ENCODE measurements around the gene NR5A2. TPM values are rescaled to one million over a fixed set of nuclear protein-coding genes. Genes with fewer than 3 reads are reported as not detected.

Gene NR5A2
- total and polyA plus RNA-seq, 10 of the 15 experiments (the other 5 are each of a cell fraction or from before 2014, with no cell fraction given) = 0.02 to 0.60 (median 0.15) TPM; not detected in 1

GRCh38 chr1:200062143-200062542 is 34.6 kb downstream of the NR5A2 start:
- RAD21 ChIA-PET (ENCODE audit: unreplicated experiment) = no interaction called here

DNA sequence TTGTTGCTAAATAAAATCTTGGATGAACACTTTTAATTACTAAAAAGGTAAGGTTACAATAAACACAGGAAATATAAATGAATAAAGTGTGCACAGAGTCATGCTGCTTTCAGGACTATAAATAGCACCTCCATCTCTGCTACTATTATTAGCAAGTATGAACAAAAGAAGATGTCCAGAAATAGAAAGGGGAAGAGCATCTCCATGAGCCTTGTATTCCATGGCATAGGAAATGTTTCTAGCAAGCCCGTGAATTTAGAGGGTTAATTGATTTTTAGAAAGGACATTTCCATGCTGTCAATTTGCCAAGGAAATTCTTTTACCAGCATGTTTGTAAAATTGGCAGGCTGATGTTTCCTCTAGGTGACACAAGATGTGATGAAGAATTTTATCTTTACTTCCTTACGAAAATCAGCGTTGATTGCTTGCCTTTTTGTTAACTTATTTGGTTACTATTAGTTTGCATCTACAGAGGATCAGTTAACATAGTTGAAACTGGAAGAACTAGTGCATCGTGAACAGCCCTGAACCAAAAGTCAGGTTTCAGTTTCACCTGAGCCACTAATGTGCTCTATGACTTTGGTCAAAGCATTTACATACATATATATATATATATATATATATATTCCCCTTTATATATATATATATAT is 45.3 kb downstream of the NR5A2 start:
- SMC1A ChIA-PET (ENCODE audit: uncharacterized antibody, unreplicated experiment) = interaction anchor here (1.3 kb wide), 1 partner anchor 25 kb away, joined by 3 read pairs; no protein-coding TSS in a partner anchor
- POLR2A ChIA-PET = no interaction called here
- TF ChIP-seq RELA (IDR thresholded peaks at IDR 0.05; ENCODE audit: borderline replicate concordance, partially characterized antibody) = no peak
- no peak for TF ChIP-seq MEF2A (IDR thresholded peaks at IDR 0.05; ENCODE audit: insufficient read depth, low read depth, low read length)
- TF ChIP-seq, protein P1, sequence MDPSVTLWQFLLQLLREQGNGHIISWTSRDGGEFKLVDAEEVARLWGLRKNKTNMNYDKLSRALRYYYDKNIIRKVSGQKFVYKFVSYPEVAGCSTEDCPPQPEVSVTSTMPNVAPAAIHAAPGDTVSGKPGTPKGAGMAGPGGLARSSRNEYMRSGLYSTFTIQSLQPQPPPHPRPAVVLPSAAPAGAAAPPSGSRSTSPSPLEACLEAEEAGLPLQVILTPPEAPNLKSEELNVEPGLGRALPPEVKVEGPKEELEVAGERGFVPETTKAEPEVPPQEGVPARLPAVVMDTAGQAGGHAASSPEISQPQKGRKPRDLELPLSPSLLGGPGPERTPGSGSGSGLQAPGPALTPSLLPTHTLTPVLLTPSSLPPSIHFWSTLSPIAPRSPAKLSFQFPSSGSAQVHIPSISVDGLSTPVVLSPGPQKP (IDR thresholded peaks at IDR 0.05; ENCODE audit: low read depth, low read length) = no peak
- no peak for TF ChIP-seq SMC3 (IDR thresholded peaks at IDR 0.05; ENCODE audit: borderline replicate concordance, low read length)
- no peak for TF ChIP-seq NRF1 (conservative IDR thresholded peaks at IDR 0.05; ENCODE audit: low read depth, low read length)
- TF ChIP-seq CEBPB (IDR thresholded peaks at IDR 0.05; ENCODE audit: borderline replicate concordance in 1 of 2, low read depth in 2 of 2, low read length in 2 of 2) = no peak
- TF ChIP-seq MEF2B (IDR thresholded peaks at IDR 0.05; ENCODE audit: partially characterized antibody, poor library complexity, severe bottlenecking) = peak; percentile 24
- peak; percentile 67 for TF ChIP-seq ZNF24 (IDR thresholded peaks at IDR 0.05)
- no peak for TF ChIP-seq PAX8 (IDR thresholded peaks at IDR 0.05)
- no peak for TF ChIP-seq WRNIP1 (IDR thresholded peaks at IDR 0.05; ENCODE audit: borderline replicate concordance, low read depth, low read length)
- Histone ChIP-seq H3K9me3 (replicated peaks; ENCODE audit: control insufficient read depth, insufficient read depth, low read length) (no peaks in the 10 kb centered on the region), H3K4me2 (ENCODE audit: control insufficient read depth, insufficient read depth) (peak overlapping the region; percentile 60), H3K36me3 (ENCODE audit: control insufficient read depth in 2 of 2, insufficient read depth in 2 of 2, low read length in 1 of 2) (no peaks in the 10 kb centered on the region), H3K27ac (ENCODE audit: control insufficient read depth, insufficient read depth) (no peak overlapping the region), H2AFZ (ENCODE audit: control insufficient read depth, low read depth, low read length) (no peak overlapping the region), H3K27me3 (replicated peaks in 1 of 2; ENCODE audit: control insufficient read depth in 2 of 2, insufficient read depth in 2 of 2, low read length in 1 of 2) (peaks cover 0 to 6% of the 10 kb centered on the region in 2 experiments; a peak in 2 of 4 replicates), H3K9ac (ENCODE audit: control insufficient read depth, insufficient read depth, low read length) (no peak overlapping the region), H3K4me1 (ENCODE audit: control insufficient read depth, insufficient read depth, low read length) (peaks cover 4% of the 10 kb centered on the region), H3K79me2 (ENCODE audit: control insufficient read depth, insufficient read depth, low read length) (no peaks in the 10 kb centered on the region), H4K20me1 (ENCODE audit: control insufficient read depth, insufficient read depth) (no peaks in the 10 kb centered on the region), H3K4me3 (peak overlapping the region; percentile 33)
- in situ Hi-C loops (cut with MboI) = no loop called here
- RAD21 ChIA-PET (ENCODE audit: unreplicated experiment) = no interaction called here
- 0% methylated on average over 4 of the region's 4 CpGs for WGBS (ENCODE audit: insufficient coverage, insufficient replicate concordance, low lambda C conversion rate, missing lambda C conversion rate)
- FAIRE-seq = no peak
- CTCF ChIA-PET = no interaction called here
- intact Hi-C loops (cut with micrococcal nuclease; ENCODE audit: unreplicated experiment) = no loop called here
- BruUV-seq (replicated peaks) = no TSS peak
- peak; percentile 4 for DNase-seq (ENCODE audit: low read depth, low spot score)
- peak; percentile 85 for ATAC-seq

More at GRCh38 chr1:200062143-200062542, 34.6 kb downstream of the NR5A2 start:
- H3K9me3 ChIP-seq (replicated peaks; ENCODE audit: control insufficient read depth, insufficient read depth, low read length) = no peaks in the 10 kb centered on the region
- 58% methylated on average over 2 of the region's 2 CpGs for WGBS (ENCODE audit: insufficient coverage, insufficient replicate concordance, low lambda C conversion rate, missing lambda C conversion rate)
- H3K4me3 ChIP-seq = no peak overlapping the region
- TF ChIP-seq ZSCAN29 (IDR thresholded peaks at IDR 0.05) (no peak), STAT1 (conservative IDR thresholded peaks at IDR 0.05) (no peak)
- H3K27ac ChIP-seq (ENCODE audit: control insufficient read depth, insufficient read depth) = no peak overlapping the region
- H4K20me1 ChIP-seq (ENCODE audit: control insufficient read depth, insufficient read depth) = no peaks in the 10 kb centered on the region
- H3K27me3 ChIP-seq (replicated peaks in 1 of 2; ENCODE audit: control insufficient read depth in 2 of 2, insufficient read depth in 2 of 2, low read length in 1 of 2) = 0 out of 4 replicates have a peak, but pooled peaks cover 0 to 3% of the 10 kb centered on the region in 2 experiments
- FAIRE-seq = no peak
- CTCF ChIA-PET = no interaction called here
- no peak overlapping the region for H2AFZ ChIP-seq (ENCODE audit: control insufficient read depth, low read depth, low read length)
- H3K9ac ChIP-seq (ENCODE audit: control insufficient read depth, insufficient read depth, low read length) = no peak overlapping the region
- H3K4me1 ChIP-seq (ENCODE audit: control insufficient read depth, insufficient read depth, low read length) = no peaks in the 10 kb centered on the region
- no peak for DNase-seq (ENCODE audit: low read depth, low spot score)
- intact Hi-C loops (cut with micrococcal nuclease; ENCODE audit: unreplicated experiment) (no loop called here), in situ Hi-C loops (cut with MboI) (no loop called here)
- no peak for ATAC-seq
- BruUV-seq (replicated peaks) = no TSS peak
- no peaks in the 10 kb centered on the region for H3K36me3 ChIP-seq (ENCODE audit: control insufficient read depth in 2 of 2, insufficient read depth in 2 of 2, low read length in 1 of 2)
- H3K4me2 ChIP-seq (ENCODE audit: control insufficient read depth, insufficient read depth) = no peak overlapping the region
- POLR2A ChIA-PET = interaction anchor here (0.7 kb wide), 1 partner anchor 11 kb away, joined by 3 read pairs; no protein-coding TSS in a partner anchor
- SMC1A ChIA-PET (ENCODE audit: uncharacterized antibody, unreplicated experiment) = interaction anchor here (0.8 to 1.2 kb wide), 3 partner anchors 9 to 143 kb away, joined by 3 read pairs; no protein-coding TSS in a partner anchor
- H3K79me2 ChIP-seq (ENCODE audit: control insufficient read depth, insufficient read depth, low read length) = no peaks in the 10 kb centered on the region

Data from GM12878 (cell line).